MM.1S (cell line): ENCODE results near the gene TNFRSF25.

Experiments
- DNase-seq: peaks from one replicate; pipeline ENCODE4 v3.0.0-alpha.2; 2015
- H2AFZ ChIP-seq: fragments of 300-600 bp; sonication (generic); 2 replicates; pipeline ENCODE4 v1.6.0; 2016; ENCODE audit warnings: antibody characterized with exemption, low read length
- H3F3A ChIP-seq: fragments of 300-600 bp; sonication (generic); 2 replicates; pipeline ENCODE4 v1.6.1; 2016; ENCODE audit warnings: mild to moderate bottlenecking, antibody characterized with exemption, low read length, moderate library complexity, mixed read lengths; ENCODE audit not compliant: insufficient read depth
- H3K27ac ChIP-seq: fragments of 300-600 bp; sonication (generic); 2 replicates; pipeline ENCODE4 v1.5.1; 2016; ENCODE audit warnings: mild to moderate bottlenecking, low read length
- H3K27me3 ChIP-seq: fragments of 300-600 bp; sonication (generic); replicated peaks from 2 replicates; pipeline ENCODE4 v1.6.0; 2016; ENCODE audit warnings: low read length; ENCODE audit not compliant: insufficient read depth
- H3K36me3 ChIP-seq: fragments of 300-600 bp; sonication (generic); replicated peaks from 2 replicates; pipeline ENCODE4 v1.6.1; 2016; ENCODE audit warnings: mild to moderate bottlenecking, low read length, mixed read lengths; ENCODE audit not compliant: insufficient read depth
- H3K4me1 ChIP-seq: fragments of 300-600 bp; sonication (generic); 2 replicates; pipeline ENCODE4 v1.6.1; 2016; ENCODE audit warnings: low read length, mixed read lengths
- H3K4me2 ChIP-seq: fragments of 300-600 bp; sonication (generic); 2 replicates; pipeline ENCODE4 v1.6.0; 2016; ENCODE audit warnings: low read depth, low read length
- H3K4me3 ChIP-seq: fragments of 300-600 bp; sonication (generic); 2 replicates; pipeline ENCODE4 v1.5.1; 2016; ENCODE audit warnings: low read length, mixed read lengths
- H3K79me2 ChIP-seq: fragments of 300-600 bp; sonication (generic); 2 replicates; pipeline ENCODE4 v1.6.1; 2016; ENCODE audit warnings: mixed run types, low read length, mixed read lengths
- H3K9ac ChIP-seq: fragments of 300-600 bp; sonication (generic); 2 replicates; pipeline ENCODE4 v1.6.1; 2016; ENCODE audit warnings: low read length, mixed read lengths
- H3K9me2 ChIP-seq: fragments of 300-600 bp; sonication (generic); replicated peaks from 2 replicates; pipeline ENCODE4 v1.6.1; 2016; ENCODE audit warnings: mild to moderate bottlenecking, low read length, mixed read lengths; ENCODE audit not compliant: insufficient read depth
- H3K9me3 ChIP-seq: fragments of 300-600 bp; sonication (generic); replicated peaks from 2 replicates; pipeline ENCODE4 v1.6.1; 2016; ENCODE audit warnings: mild to moderate bottlenecking, low read length, mixed read lengths; ENCODE audit not compliant: insufficient read depth
- H4K20me1 ChIP-seq: fragments of 300-600 bp; sonication (generic); 2 replicates; pipeline ENCODE4 v1.6.1; 2016; ENCODE audit warnings: mild to moderate bottlenecking, low read length, moderate library complexity, mixed read lengths; ENCODE audit not compliant: insufficient read depth
- CTCF ChIP-seq: fragments of 300-600 bp; sonication (generic); IDR thresholded peaks from 2 replicates; pipeline ENCODE4 v1.5.1; 2016; ENCODE audit warnings: antibody characterized with exemption, low read length, mixed read lengths
- EZH2 ChIP-seq: fragments of 300-600 bp; sonication (generic); optimal IDR thresholded peaks from 2 replicates; pipeline ENCODE3; 2017; ENCODE audit warnings: low read depth, mild to moderate bottlenecking, antibody characterized with exemption, low read length, mixed read lengths
- EZH2phosphoT487 ChIP-seq: fragments of 300-600 bp; sonication (generic); IDR thresholded peaks from 2 replicates; pipeline ENCODE4 v1.6.1; 2018; ENCODE audit warnings: antibody characterized with exemption, low read length

The TNFRSF25 gene

GRCh38 chr1:6444377-6444776 is 21.6 kb downstream of the TNFRSF25 start:
- no peak overlapping the region for H3K4me3 ChIP-seq
- H3K9ac ChIP-seq: no peak overlapping the region
- H3K27ac ChIP-seq: no peak overlapping the region
- no peaks in the 10 kb centered on the region for H4K20me1 ChIP-seq
- no peaks in the 10 kb centered on the region for H3K36me3 ChIP-seq
- no peaks in the 10 kb centered on the region for H3K4me1 ChIP-seq
- TF ChIP-seq EZH2phosphoT487 (no peak), EZH2 (no peak), CTCF (no peak)
- no peak for DNase-seq
- H2AFZ ChIP-seq: no peak overlapping the region
- no peaks in the 10 kb centered on the region for H3K9me3 ChIP-seq
- no peaks in the 10 kb centered on the region for H3K79me2 ChIP-seq
- no peaks in the 10 kb centered on the region for H3K9me2 ChIP-seq
- no peak overlapping the region for H3K4me2 ChIP-seq
- H3K27me3 ChIP-seq: peaks cover 62% of the 10 kb centered on the region
- H3F3A ChIP-seq: no peaks in the 10 kb centered on the region

DNA sequence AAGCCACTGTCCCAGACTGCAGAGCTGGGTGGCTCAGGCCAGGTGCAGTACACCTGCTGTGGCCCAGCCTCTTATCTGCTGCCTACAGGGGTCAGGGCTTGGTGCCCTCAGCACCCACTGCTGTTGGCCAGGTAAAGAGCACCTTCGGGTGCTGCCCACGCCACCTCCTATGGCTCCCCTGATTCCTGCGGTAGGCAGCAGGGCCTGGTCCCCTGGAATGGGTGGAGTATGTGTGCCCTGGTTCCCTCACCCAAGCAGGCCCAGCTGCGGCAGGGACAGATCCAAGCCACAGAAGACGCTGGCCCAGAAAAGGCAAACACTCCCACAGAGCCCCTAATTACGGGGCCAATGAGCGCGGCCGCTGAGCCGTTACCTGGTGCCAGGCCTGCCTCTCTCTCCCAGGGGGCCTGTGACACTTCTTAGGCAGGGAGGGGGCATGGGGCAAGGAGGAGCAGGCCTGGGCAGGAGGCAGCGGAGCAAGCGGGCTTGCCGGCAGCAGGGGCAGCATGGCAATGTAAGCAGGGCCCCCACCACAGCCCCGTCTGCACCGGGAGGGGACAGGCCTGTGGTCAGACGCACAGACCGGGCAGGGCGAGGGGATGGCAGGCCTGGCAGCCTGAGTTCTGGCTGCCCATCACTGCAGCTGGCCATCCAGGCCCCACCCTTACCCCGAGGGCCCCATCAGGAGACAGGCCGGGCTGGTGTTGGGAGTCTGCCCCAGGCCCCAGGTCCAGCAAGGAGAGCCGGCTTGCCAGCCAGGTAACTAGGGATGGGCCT is 22.4 kb downstream of the TNFRSF25 start:
- no peaks in the 10 kb centered on the region for H3K79me2 ChIP-seq
- no peak overlapping the region for H3K4me2 ChIP-seq
- no peaks in the 10 kb centered on the region for H3K36me3 ChIP-seq
- no peaks in the 10 kb centered on the region for H3K9me2 ChIP-seq
- no peak overlapping the region for H3K4me3 ChIP-seq
- no peak overlapping the region for H3K27ac ChIP-seq
- H3K9ac ChIP-seq: no peak overlapping the region
- H3K27me3 ChIP-seq: peaks cover 62% of the 10 kb centered on the region
- TF ChIP-seq EZH2phosphoT487: no peak
- TF ChIP-seq EZH2: no peak
- H3F3A ChIP-seq: no peaks in the 10 kb centered on the region
- no peaks in the 10 kb centered on the region for H3K9me3 ChIP-seq
- no peak overlapping the region for H2AFZ ChIP-seq
- H3K4me1 ChIP-seq: no peaks in the 10 kb centered on the region
- no peak for DNase-seq
- H4K20me1 ChIP-seq: no peaks in the 10 kb centered on the region

- no peaks in the 10 kb centered on the region for H3K36me3 ChIP-seq
- H3F3A ChIP-seq: no peaks in the 10 kb centered on the region
- no peaks in the 10 kb centered on the region for H3K79me2 ChIP-seq
- H3K27ac ChIP-seq: no peak overlapping the region
- peaks cover 58% of the 10 kb centered on the region for H3K27me3 ChIP-seq
- no peaks in the 10 kb centered on the region for H3K4me1 ChIP-seq
- no peak for DNase-seq
- H3K4me3 ChIP-seq: no peak overlapping the region
- TF ChIP-seq EZH2 (no peak), EZH2phosphoT487 (no peak)
- H3K4me2 ChIP-seq: no peak overlapping the region
- H3K9ac ChIP-seq: no peak overlapping the region
- H3K9me2 ChIP-seq: no peaks in the 10 kb centered on the region
- no peaks in the 10 kb centered on the region for H3K9me3 ChIP-seq
- H2AFZ ChIP-seq: no peak overlapping the region
- no peaks in the 10 kb centered on the region for H4K20me1 ChIP-seq
These were observed 24.4 kb downstream of the TNFRSF25 start for GRCh38 chr1:6441586-6441985.

DNA sequence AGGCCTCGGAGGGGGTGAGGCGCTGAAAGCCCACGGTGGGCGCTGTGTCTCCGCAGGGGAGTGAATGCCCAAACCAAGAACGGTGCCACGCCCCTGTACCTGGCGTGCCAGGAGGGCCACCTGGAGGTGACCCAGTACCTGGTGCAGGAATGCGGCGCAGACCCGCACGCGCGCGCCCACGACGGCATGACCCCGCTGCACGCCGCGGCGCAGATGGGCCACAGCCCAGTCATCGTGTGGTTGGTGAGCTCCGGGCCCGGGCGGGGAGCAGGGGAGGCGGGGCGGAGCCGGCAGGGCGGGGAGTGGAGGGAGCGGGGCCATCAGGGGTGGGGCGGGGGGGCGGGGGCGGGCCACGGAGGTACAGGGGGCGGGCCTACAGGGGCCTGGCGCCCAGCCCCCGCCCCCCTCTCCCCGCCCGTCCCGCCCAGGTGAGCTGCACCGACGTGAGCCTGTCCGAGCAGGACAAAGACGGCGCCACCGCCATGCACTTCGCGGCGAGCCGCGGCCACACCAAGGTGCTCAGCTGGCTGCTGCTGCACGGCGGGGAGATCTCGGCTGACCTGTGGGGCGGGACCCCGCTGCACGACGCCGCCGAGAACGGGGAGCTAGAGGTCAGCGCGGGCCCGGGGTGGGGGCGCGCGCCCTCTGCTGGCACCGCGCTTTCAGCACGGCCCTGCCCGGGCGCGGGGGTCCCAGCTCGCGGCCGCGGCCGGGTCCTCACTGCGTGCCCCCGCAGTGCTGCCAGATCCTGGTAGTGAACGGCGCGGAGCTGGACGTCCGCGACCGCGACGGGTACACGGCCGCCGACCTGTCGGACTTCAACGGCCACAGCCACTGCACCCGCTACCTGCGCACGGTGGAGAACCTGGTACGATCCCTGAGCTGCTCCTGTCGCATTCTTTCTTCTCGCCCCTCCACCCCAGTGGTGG is 25.5 kb downstream of the TNFRSF25 start:
- peak; percentile 23 for DNase-seq
- Histone ChIP-seq H3K27me3 (peaks cover 63% of the 10 kb centered on the region), H3K4me3 (no peak overlapping the region)

More for the DNA sequence above, 25.5 kb downstream of the TNFRSF25 start:
- Histone ChIP-seq H3K79me2 (no peaks in the 10 kb centered on the region), H3F3A (no peaks in the 10 kb centered on the region), H2AFZ (no peak overlapping the region), H3K9me3 (no peaks in the 10 kb centered on the region), H3K9ac (no peak overlapping the region), H3K9me2 (no peaks in the 10 kb centered on the region), H3K4me1 (no peaks in the 10 kb centered on the region), H4K20me1 (no peaks in the 10 kb centered on the region), H3K27ac (no peak overlapping the region), H3K4me2 (no peak overlapping the region), H3K36me3 (no peaks in the 10 kb centered on the region)
- TF ChIP-seq EZH2: no peak
- peak; percentile 6; the same call in 1 of the 2 replicates for TF ChIP-seq CTCF
